GM10248 (cell line): ENCODE results near the gene SLAMF1.
"Not testable (repeated sequence)": the region's sequence is repeated elsewhere in the genome, so short reads cannot be mapped to it uniquely, and the experiment has no call there.

Experiments
- CTCF ChIA-PET: fragments of 300-600 bp; sonication (Branson Sonifier 250); formaldehyde crosslinking; extraction: SDS; loops from one replicate; lab custom pipeline; 2021; ENCODE audit warnings: antibody characterized with exemption; lab: Yijun Ruan, JAX
- POLR2A ChIA-PET: fragments of 350-650 bp; sonication (Branson Sonifier 250); formaldehyde crosslinking; extraction: SDS; loops from one replicate; lab custom pipeline; 2020; ENCODE audit warnings: antibody characterized with exemption; lab: Yijun Ruan, JAX
- DNase-seq: peaks from one replicate; pipeline ENCODE4 v3.0.0; 2012; ENCODE audit errors: extremely low spot score
- TF ChIP-seq, protein P1 (sequence below): IDR thresholded peaks from 2 replicates; pipeline ENCODE4 v1.5.1; 2012; ENCODE audit warnings: mild to moderate bottlenecking, low read depth; ENCODE audit errors: extremely low read depth, missing control alignments, control extremely low read depth

Gene SLAMF1

DNA sequence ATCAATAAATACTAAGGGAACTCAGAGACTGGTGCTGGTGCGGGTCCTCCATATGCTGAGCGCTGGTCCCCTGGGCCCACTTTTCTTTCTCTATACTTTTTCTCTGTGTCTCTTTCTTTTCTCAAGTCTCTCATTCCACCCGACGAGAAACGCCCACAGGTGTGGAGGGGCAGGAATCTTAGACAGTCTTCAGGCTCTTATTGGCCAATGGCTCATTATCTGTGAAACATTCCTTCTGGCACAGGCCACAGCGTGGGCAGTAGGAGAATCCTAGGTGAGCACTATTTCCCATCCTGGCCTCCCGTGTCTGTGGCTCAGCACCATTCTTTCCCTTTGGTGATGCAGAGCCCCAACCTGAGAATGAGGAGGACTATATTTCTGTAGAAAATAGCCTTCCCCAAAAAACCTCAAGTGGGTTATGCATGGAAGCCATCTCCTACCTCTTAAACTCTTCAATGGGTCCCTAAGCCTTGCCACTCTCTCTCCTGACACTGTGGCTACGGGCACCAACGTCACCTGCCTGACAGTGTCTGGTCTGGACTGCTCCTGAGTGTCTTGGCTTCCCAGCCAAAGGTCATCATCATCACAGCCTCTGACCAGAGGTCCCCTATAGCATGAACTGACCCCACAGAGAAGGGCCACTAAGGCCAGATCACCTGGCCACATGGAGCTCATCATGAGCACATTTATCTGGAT, 6.2 kb upstream of the SLAMF1 start:
- no peak for DNase-seq
- TF ChIP-seq, protein P1, sequence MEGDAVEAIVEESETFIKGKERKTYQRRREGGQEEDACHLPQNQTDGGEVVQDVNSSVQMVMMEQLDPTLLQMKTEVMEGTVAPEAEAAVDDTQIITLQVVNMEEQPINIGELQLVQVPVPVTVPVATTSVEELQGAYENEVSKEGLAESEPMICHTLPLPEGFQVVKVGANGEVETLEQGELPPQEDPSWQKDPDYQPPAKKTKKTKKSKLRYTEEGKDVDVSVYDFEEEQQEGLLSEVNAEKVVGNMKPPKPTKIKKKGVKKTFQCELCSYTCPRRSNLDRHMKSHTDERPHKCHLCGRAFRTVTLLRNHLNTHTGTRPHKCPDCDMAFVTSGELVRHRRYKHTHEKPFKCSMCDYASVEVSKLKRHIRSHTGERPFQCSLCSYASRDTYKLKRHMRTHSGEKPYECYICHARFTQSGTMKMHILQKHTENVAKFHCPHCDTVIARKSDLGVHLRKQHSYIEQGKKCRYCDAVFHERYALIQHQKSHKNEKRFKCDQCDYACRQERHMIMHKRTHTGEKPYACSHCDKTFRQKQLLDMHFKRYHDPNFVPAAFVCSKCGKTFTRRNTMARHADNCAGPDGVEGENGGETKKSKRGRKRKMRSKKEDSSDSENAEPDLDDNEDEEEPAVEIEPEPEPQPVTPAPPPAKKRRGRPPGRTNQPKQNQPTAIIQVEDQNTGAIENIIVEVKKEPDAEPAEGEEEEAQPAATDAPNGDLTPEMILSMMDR = no peak
- POLR2A ChIA-PET = no interaction called here
- CTCF ChIA-PET = interaction anchor here (0.6 to 1.8 kb wide), 3 partner anchors 11 to 22 kb away, joined by 3 to 6 read pairs (median 5); no protein-coding TSS in a partner anchor

DNA sequence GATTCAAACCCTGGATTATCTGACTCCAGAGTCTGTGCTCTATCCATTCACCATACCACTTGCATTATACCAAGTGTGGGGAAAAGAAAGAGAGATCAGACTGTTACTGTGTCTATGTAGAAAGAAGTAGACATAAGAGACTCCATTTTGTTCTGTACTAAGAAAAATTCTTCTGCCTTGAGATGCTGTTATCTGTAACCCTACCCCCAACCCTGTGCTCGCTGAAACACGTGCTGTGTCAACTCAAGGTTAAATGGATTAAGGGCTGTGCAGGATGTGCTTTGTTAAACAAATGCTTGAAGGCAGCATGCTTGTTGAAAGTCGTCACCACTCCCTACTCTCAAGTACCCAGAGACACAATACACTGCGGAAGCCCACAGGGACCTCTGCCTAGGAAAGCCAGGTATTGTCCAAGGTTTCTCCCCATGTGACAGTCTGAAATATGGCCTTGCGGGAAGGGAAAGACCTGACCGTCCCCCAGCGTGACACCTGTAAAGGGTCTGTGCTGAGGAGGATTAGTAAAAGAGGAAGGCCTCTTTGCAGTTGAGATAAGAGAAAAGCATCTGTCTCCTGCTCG, 5.3 kb upstream of the SLAMF1 start:
- DNase-seq, POLR2A ChIA-PET: not testable (repeated sequence)
- CTCF ChIA-PET = interaction anchor here (0.9 to 2.6 kb wide), 7 partner anchors 10 to 93 kb away, joined by 3 to 16 read pairs (median 5); no protein-coding TSS in a partner anchor

DNA sequence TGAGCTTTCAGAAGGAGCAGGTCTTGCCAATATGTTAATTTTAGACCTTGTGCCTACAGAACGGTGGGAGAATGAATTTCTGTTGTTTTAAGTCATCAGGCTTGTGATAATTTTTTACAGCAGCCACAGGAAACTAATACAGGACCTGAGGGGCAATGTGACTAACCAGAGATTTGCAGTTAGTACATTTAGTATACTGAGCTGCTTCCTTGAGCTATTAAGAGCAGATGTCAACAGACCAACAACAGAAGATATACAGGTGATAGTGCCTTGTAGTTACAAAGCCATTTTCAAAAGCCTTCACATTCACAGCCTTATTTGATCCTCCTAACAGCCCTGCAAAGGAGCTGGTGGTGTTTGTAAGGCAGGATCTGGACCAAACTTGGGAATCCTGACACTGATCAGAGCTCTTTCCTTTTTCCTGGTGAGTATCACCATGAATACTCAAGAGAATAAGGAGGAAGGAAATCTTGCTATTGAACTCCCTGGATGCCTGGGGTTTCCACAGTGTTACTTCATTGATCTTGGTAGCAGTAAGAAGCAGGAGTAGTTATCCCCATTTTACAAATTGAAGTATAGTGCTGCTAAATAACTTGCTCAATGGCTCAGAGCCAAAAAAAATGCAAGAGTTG, 4.7 kb upstream of the SLAMF1 start:
- DNase-seq = no peak
- ChIA-PET CTCF (interaction anchor here (0.7 to 2.6 kb wide), 10 partner anchors 9 to 94 kb away, joined by 3 to 16 read pairs (median 4); no protein-coding TSS in a partner anchor), POLR2A (no interaction called here)
- TF ChIP-seq, protein P1 = no peak

DNA sequence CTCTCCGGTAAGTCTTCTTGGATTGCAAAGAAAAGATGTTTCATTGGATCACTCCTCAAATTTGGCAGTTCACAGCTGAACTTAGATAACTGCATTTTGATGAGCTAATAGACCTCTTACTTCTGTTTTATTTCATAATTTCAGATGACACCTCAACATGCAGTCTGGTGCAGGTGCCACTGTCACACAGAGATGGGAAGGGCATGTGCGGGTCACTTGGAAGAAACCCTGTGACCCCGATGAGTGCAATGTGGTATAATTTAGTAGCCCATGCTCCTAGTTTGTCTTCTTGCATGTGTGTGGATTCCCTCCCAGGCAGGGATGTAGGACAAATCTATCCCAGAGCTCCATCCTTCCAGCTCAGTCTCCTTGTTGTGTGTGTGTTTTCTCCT, 481 bp upstream of the SLAMF1 start:
- DNase-seq = no peak
- TF ChIP-seq, protein P1 = no peak
- ChIA-PET CTCF (interaction anchor here (0.9 to 2.6 kb wide), 7 partner anchors 9 to 188 kb away, joined by 3 to 13 read pairs (median 4); no protein-coding TSS in a partner anchor), POLR2A (interaction anchor here (0.8 kb wide), 1 partner anchor 65 kb away, joined by 4 read pairs; no protein-coding TSS in a partner anchor)

DNA sequence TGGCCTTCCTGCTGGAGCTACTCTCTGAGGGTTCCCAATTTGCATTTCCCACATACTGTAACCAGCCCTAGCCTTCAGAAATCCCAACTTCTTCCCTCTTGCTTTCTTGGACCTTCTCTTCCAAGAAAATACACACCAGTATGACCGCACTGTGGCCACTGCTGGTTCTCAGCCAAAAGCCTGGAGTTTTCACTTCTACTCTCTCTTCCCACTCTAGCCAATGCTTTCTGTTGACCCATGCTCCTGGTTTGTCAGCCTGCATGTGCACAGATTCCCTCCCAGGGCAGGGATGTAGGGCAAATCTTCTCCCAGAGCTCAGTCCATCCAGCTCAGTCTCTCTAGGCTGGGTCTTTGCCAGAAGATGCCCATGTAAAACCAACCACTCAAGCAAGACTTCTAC, 664 bp downstream of the SLAMF1 start:
- POLR2A ChIA-PET = interaction anchor here (0.6 to 1.2 kb wide), 2 partner anchors 9 to 10 kb away, joined by 3 to 6 read pairs; no protein-coding TSS in a partner anchor
- TF ChIP-seq, protein P1 = no peak
- DNase-seq = no peak
- CTCF ChIA-PET = interaction anchor here (1.0 to 2.6 kb wide), 9 partner anchors 12 to 189 kb away, joined by 3 to 13 read pairs (median 4); no protein-coding TSS in a partner anchor

DNA sequence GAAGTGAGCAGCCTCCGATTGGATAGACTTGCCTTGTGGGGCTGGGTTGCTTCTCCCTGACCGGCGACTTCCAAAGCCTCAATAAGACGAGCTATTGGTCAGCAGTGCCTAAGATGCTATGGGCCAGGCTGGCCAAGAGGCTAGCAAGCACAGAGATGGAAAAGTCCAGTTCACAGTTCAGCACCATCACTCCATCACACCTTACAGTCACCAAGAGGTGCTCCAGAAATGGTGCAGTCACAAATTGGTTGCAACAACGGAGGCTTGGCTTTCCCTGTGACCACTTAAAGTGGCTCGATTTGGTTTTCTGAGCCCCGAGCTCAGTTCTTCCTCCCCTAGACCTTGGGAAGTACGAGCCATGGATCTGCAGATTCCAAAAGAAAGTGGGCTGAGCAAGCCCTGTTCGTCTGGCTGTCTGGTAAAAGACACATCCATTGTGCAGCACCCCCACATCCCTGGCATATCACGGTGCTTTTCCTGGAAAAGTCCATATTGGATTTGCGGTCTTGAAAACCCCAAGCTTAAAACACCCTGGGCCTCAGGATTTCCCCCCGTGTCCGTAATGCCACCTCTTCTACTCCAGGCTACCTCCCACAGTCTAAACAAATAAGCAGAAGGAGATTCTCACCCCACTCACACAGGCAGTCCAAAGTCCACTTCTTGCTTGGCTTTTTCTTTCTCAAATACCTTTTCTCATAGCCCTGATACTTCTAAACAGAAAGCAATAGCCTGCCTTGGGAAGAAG, 1.3 kb downstream of the SLAMF1 start:
- no peak for DNase-seq
- TF ChIP-seq, protein P1 = no peak
- ChIA-PET POLR2A (interaction anchor here (1.2 kb wide), 1 partner anchor 10 kb away, joined by 3 read pairs; no protein-coding TSS in a partner anchor), CTCF (interaction anchor here (1.0 to 1.5 kb wide), 6 partner anchors 13 to 123 kb away, joined by 3 to 7 read pairs (median 3); no protein-coding TSS in a partner anchor)
